Measurements from ENCODE around the gene TRIM71.

- TF ChIP-seq CTCF (IDR thresholded peaks at IDR 0.05) = no peak
- no peak for TF ChIP-seq POLR2A (IDR thresholded peaks at IDR 0.05)
Measured at GRCh38 chr3:32835961-32836360, 18.2 kb downstream of the TRIM71 start.

Measured in breast epithelium (tissue), 3 donors.